Erythroblast (primary cell): ENCODE measurements around the gene RBM23.

ENCODE experiments used
- DNase-seq, 2 experiments: peaks; one replicate each; lab custom pipeline; 2025; lab: John Stamatoyannopoulos, UW
- GATA1 ChIP-seq: IDR thresholded peaks from 2 replicates; pipeline ENCODE4 v1.6.1; 2011; ENCODE audit warnings: low read depth, mild to moderate bottlenecking, control low read depth, low read length, moderate library complexity
- POLR2A ChIP-seq: IDR thresholded peaks from 2 replicates; pipeline ENCODE4 v1.6.1; 2011; ENCODE audit warnings: mild to moderate bottlenecking, low read length

RBM23 gene

GRCh38 chr14:22905627-22906026 is 13.3 kb downstream of the RBM23 start:
- TF ChIP-seq GATA1, result no peak
- TF ChIP-seq POLR2A, result no peak
- no peak for DNase-seq

DNA sequence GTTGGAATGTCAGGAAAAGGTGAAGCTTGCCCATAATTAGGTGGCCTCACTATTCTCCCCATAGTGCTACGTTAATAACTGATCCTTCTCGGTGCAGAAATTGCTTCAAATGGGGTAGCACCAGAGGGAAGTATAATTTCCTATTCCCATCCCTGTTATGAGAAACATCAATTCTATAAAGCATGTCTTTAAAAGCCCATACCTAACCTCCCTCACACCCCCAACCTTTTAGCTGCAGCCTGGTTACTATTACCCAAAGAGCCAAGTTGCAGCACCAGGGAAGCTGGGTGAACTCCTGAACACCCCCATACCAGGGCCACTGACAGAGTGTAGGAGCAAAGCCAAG is 15.2 kb downstream of the RBM23 start:
- no peak for DNase-seq
- TF ChIP-seq GATA1, result no peak
- TF ChIP-seq POLR2A, result no peak

DNA sequence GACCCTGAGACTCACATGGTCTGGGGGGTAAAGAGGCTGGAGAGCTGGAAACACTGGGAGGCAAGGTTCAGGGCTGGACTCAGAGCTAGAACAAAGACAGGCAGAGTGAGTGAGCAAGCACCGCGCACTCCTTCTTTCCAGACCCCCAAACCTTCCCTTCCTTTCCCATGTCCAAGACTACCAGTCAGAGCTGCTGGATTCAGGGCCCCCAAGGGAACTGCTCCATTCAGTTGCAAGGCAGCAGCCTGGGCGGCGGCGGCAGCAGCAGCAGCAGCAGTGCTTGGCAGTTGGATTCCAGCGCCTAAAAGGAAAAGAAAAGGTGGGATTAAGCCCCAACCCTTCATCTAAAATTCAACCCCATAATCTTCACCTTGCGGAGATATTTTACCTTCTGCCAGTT is 17.1 kb downstream of the RBM23 start:
- DNase-seq, result no peak
- TF ChIP-seq POLR2A (no peak), GATA1 (no peak)

DNA sequence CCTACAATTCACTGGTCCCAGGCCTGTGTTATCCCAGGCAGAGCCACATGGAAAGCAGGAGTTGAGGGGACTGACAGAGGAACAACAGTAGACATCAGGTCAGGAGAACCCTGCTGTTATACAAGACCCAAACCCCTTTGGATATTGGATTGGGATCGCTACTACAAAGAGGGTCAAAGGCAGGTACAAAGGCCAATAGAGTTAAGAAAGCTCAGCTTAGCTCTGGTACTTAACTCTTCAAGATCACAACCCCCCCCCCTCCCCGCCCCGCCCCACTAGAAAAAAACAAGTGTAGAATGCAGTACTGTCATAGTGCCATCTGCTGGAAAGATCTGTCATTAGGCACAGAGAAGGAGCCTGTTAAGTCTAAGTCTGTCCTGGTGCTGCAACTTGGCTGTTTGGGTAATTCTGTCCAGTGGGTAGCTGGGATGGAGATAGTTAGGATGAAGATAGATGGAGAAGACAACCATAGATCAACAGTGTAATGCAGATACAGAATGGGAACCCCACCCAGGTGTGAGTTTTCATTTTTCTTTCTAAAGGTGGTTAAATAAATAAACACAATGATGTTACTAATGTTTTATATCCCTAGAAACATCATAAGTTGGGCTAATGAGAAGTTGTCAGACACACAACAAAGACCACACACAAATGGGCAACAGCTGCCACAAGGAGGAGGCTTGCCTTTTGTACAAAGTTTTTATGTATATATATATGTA is 18.7 kb downstream of the RBM23 start:
- TF ChIP-seq GATA1 (no peak), POLR2A (no peak)
- DNase-seq, result peak; percentile 87 to 90

- TF ChIP-seq POLR2A (no peak), GATA1 (no peak)
- peak; percentile 50 to 73 for DNase-seq
Observed at GRCh38 chr14:22898302-22899090, 20.5 kb downstream of the RBM23 start.

DNA sequence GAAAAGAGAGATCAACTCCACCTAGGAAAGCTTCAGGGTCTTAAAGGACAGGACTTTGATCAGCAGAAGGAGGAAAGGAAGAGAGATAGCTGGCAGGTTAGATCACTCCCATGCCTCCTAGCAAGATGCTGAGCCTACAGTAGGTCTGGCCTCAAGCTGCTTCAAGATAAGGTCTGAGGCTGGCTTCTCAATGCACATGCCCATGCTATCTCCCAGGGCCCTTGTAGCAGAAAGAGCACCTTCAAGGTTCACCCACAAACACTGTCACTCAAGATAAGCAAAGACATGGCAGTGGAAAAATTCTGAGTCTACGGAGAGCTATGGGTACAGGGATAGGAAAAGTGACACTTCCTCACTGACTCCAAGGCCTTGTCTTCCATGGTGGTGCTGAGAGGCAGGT is 21.6 kb downstream of the RBM23 start:
- peak; percentile 91 to 99 for DNase-seq
- TF ChIP-seq POLR2A, result peak; percentile 50
- TF ChIP-seq GATA1, result peak; percentile 77

- DNase-seq, result no peak
- no peak for TF ChIP-seq GATA1
- no peak for TF ChIP-seq POLR2A
Observed at GRCh38 chr14:22896760-22897159, 22.2 kb downstream of the RBM23 start.

DNA sequence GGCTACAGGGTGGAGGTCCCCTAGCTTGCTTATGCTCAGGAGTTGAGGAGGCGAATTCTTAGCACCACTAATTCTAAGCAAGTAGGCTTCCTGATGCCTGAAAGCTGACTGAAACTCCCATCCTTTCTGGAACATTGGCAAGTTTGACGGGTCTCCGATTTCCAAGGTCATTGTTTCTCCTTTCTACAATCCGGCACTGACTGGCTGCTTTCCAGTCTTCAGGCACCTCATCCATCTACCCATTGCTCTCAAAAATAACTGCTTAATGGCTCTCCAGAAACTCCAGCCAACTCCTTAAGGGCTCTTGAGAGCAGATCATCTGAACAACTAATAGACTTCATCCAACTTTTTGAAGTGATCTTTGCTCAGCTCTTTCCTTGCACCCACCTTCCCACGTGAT is 22.6 kb downstream of the RBM23 start:
- DNase-seq, result no peak
- TF ChIP-seq POLR2A (no peak), GATA1 (no peak)

- no peak for DNase-seq
- TF ChIP-seq GATA1 (no peak), POLR2A (no peak)
Observed at GRCh38 chr14:22895402-22895801, 23.5 kb downstream of the RBM23 start.

DNA sequence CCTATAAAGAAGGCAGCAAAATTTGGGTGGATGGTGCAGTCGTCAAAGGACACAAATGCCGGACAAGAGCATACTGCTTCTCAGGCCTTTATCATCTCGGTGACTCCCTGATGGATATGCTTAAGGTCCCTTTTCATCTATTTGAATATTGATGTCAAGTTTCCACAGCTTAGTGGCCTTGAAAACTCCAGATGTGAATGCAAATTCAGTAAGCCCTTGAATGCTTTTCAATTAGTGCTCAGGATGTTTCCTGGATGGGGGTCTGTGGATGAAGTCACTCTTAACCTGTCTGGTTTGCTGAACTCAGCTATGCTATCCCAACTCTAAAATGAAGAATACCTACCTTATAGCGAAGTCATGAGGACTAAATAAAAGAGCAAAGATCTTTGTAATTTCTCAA is 25.2 kb downstream of the RBM23 start:
- no peak for DNase-seq
- TF ChIP-seq GATA1 (no peak), POLR2A (no peak)

DNA sequence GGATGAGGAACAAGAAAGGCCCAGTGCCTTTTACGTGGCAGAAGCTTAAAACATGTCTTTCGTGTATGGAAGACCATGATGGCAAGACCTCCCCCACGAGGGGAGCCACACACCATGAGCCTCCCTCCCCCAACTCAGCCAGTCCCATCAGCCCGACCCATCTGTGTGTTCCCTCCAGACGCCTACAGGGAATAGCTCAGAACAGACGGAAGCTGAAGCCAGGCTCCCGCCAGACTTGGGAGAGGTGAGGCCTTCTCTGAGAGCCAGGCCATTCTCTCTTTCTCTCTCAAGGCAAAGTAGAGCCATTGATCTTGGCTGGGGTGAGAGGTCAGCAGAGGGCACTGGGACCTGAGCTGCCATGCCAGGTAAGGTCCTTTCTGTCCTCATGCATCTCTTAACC is 26.5 kb downstream of the RBM23 start:
- no peak for DNase-seq
- TF ChIP-seq POLR2A (no peak), GATA1 (no peak)

DNA sequence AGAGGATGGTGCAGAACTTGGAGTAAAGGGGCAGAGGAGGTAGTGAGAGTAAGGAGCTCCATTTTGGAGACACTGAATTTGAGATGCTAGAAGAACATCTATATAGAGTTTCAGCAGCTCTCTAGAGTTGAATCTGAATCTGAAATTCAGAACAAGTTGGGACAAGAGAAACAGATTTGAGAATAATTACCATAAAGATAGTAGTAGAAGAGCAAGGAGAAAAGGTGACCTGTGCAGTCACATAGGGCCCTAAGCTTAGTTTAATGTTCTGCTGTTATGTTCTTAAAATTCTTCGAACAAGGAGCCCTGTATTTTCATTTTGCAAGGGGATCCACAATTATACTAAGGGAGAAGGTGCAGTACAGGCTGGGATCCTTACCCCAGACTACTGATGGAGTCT is 28.5 kb downstream of the RBM23 start:
- TF ChIP-seq GATA1 (no peak), POLR2A (no peak)
- no peak for DNase-seq

GRCh38 chr14:22888662-22889061 is 30.3 kb downstream of the RBM23 start:
- no peak for TF ChIP-seq POLR2A
- no peak for TF ChIP-seq GATA1
- DNase-seq, result no peak

- TF ChIP-seq POLR2A (no peak), GATA1 (no peak)
- DNase-seq, result no peak
Observed at GRCh38 chr14:22887990-22888378, 31.0 kb downstream of the RBM23 start.
